IPS-NIHi7 (cell line): ENCODE measurements around the gene TUBB4B.

ENCODE experiments used
- DNase-seq: peaks from one replicate; pipeline ENCODE4 v3.0.0; 2012; ENCODE audit warnings: mixed read lengths; ENCODE audit errors: extremely low spot score

TUBB4B gene

GRCh38 chr9:137225699-137226331 lies 15.3 kb upstream of the TUBB4B start:
- no peak for DNase-seq

GRCh38 chr9:137226338-137227053 lies 14.6 kb upstream of the TUBB4B start:
- DNase-seq: no peak

GRCh38 chr9:137227054-137227852 lies 13.8 kb upstream of the TUBB4B start, which contains the start of gene RNF224:
TSS of gene RNF224 (plus strand) at chr9:137227502. CDS start at chr9:137228336, 834 bp downstream.
- DNase-seq: peak; percentile 89

GRCh38 chr9:137227853-137228505 lies 13.1 kb upstream of the TUBB4B start:
- no peak for DNase-seq

- no peak for DNase-seq
Observed at GRCh38 chr9:137228506-137228967, 12.6 kb upstream of the TUBB4B start.

GRCh38 chr9:137228968-137229896 lies 11.9 kb upstream of the TUBB4B start:
- DNase-seq: no peak

- DNase-seq: no peak
Observed at GRCh38 chr9:137229903-137230704, 11.0 kb upstream of the TUBB4B start.

GRCh38 chr9:137230705-137231371 lies 10.2 kb upstream of the TUBB4B start, which contains the start of gene SLC34A3:
TSS of gene SLC34A3 (plus strand) at chr9:137230901. CDS start at chr9:137231703, 802 bp downstream.
- no peak for DNase-seq

- DNase-seq: no peak
Observed at GRCh38 chr9:137231372-137232039, 9.6 kb upstream of the TUBB4B start.

GRCh38 chr9:137232101-137232500 lies 9.0 kb upstream of the TUBB4B start:
- DNase-seq: no peak

GRCh38 chr9:137232510-137232909 lies 8.6 kb upstream of the TUBB4B start:
- no peak for DNase-seq

GRCh38 chr9:137233143-137233980 lies 7.7 kb upstream of the TUBB4B start:
- no peak for DNase-seq

- no peak for DNase-seq
Observed at GRCh38 chr9:137234055-137234697, 6.9 kb upstream of the TUBB4B start.

- no peak for DNase-seq
Observed at GRCh38 chr9:137234758-137235423, 6.2 kb upstream of the TUBB4B start.

- no peak for DNase-seq
Observed at GRCh38 chr9:137235424-137236237, 5.5 kb upstream of the TUBB4B start.
